NT2/D1 (cell line): ENCODE data around the gene ZBTB49.

Experiments used
- DNase-seq: peaks from one replicate; pipeline ENCODE4 v3.0.0-alpha.2; 2011; ENCODE audit warnings: low read depth, low spot score
- H3K27me3 ChIP-seq: 2 replicates; pipeline ENCODE4 v1.6.0; 2011; ENCODE audit warnings: mild to moderate bottlenecking; ENCODE audit not compliant: insufficient read length, insufficient read depth
- H3K36me3 ChIP-seq: 2 replicates; pipeline ENCODE4 v1.6.1; 2011; ENCODE audit warnings: mild to moderate bottlenecking, low read length, mixed read lengths; ENCODE audit not compliant: insufficient read depth, insufficient read length
- H3K4me1 ChIP-seq: 2 replicates; pipeline ENCODE4 v1.5.1; 2011; ENCODE audit not compliant: insufficient read depth, insufficient read length
- H3K4me3 ChIP-seq: 2 replicates; pipeline ENCODE4 v1.5.1; 2011; ENCODE audit warnings: low read depth; ENCODE audit not compliant: insufficient read length
- H3K9ac ChIP-seq: 2 replicates; pipeline ENCODE4 v1.6.0; 2011; ENCODE audit warnings: low read depth; ENCODE audit not compliant: insufficient read length
- H3K9me3 ChIP-seq: 2 replicates; pipeline ENCODE4 v1.5.1; 2011; ENCODE audit warnings: mild to moderate bottlenecking, low read length; ENCODE audit not compliant: insufficient read depth
- SUZ12 ChIP-seq: IDR thresholded peaks from 2 replicates; pipeline ENCODE4 v1.6.1; 2011; ENCODE audit not compliant: insufficient read length, insufficient read depth; ENCODE audit errors: extremely low read depth
- YY1 ChIP-seq: IDR thresholded peaks from 2 replicates; pipeline ENCODE4 v1.6.1; 2011; ENCODE audit not compliant: insufficient read length, insufficient read depth
- ZNF274 ChIP-seq: IDR thresholded peaks from 2 replicates; pipeline ENCODE4 v1.6.1; 2011; ENCODE audit warnings: mild to moderate bottlenecking, low read depth, low read length

The ZBTB49 gene

DNA sequence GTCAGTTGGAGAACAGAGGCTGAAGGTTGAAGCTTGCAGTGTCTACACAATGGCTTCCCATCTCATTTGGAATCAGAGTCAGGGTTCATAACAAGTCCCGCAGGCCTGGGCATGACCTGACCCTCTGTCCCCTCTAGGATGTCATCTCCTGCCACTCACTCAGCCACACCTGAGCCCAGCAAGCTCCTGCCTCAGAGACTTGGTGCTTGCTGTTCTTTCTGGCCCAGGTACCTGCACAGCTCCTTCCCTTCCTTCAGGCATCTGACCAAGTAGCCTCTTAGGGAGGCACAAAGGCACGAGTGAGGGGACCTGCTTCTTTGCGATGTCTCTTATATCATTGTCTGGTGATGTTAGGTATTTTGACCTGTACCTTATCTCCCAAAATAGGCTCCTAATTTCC lies 9.0 kb downstream of the ZBTB49 start:
- H3K4me3 ChIP-seq = no peak overlapping the region
- peaks cover 3% of the 10 kb centered on the region; the same call in 1 of the 2 replicates for H3K9me3 ChIP-seq
- no peak for TF ChIP-seq SUZ12
- TF ChIP-seq YY1 = no peak
- no peak for TF ChIP-seq ZNF274
- no peak overlapping the region for H3K9ac ChIP-seq
- peaks cover 29% of the 10 kb centered on the region for H3K36me3 ChIP-seq
- H3K27me3 ChIP-seq = no peaks in the 10 kb centered on the region
- DNase-seq = no peak
- no peaks in the 10 kb centered on the region for H3K4me1 ChIP-seq

DNA sequence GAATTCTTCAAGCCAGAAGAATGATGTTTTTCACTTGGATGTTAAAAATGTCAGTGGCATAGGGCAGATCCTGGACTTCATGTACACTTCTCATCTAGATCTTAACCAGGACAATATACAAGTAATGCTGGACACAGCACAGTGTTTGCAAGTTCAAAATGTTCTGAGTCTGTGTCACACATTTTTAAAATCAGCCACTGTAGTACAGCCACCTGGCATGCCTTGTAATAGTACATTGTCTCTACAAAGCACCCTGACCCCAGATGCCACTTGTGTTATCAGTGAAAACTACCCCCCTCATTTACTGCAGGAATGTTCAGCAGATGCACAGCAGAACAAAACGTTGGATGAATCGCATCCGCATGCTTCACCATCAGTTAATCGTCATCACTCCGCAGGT lies 11.9 kb downstream of the ZBTB49 start:
- no peak for DNase-seq
- no peak for TF ChIP-seq ZNF274
- no peak for TF ChIP-seq SUZ12
- TF ChIP-seq YY1 = no peak
- Histone ChIP-seq H3K36me3 (peaks cover 41% of the 10 kb centered on the region), H3K9me3 (no peaks in the 10 kb centered on the region), H3K9ac (no peak overlapping the region), H3K4me1 (no peaks in the 10 kb centered on the region), H3K27me3 (no peaks in the 10 kb centered on the region), H3K4me3 (no peak overlapping the region)

DNA sequence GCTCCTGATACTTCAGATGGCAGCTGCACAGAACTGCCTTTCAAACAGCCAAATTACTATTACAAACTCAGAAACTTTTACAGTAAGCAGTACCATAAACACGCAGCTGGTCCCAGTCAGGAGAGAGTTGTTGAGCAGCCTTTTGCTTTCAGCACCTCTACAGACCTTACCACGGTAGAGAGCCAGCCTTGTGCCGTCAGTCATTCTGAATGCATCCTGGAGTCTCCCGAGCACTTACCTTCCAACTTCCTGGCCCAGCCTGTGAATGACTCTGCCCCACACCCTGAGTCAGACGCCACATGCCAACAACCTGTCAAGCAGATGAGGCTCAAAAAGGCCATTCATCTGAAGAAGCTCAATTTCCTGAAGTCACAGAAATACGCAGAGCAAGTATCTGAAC lies 12.4 kb downstream of the ZBTB49 start:
- DNase-seq = no peak
- Histone ChIP-seq H3K36me3 (peaks cover 43% of the 10 kb centered on the region), H3K4me3 (no peak overlapping the region), H3K9me3 (no peaks in the 10 kb centered on the region), H3K9ac (no peak overlapping the region), H3K27me3 (no peaks in the 10 kb centered on the region), H3K4me1 (no peaks in the 10 kb centered on the region)
- TF ChIP-seq YY1 (no peak), ZNF274 (no peak), SUZ12 (no peak)

DNA sequence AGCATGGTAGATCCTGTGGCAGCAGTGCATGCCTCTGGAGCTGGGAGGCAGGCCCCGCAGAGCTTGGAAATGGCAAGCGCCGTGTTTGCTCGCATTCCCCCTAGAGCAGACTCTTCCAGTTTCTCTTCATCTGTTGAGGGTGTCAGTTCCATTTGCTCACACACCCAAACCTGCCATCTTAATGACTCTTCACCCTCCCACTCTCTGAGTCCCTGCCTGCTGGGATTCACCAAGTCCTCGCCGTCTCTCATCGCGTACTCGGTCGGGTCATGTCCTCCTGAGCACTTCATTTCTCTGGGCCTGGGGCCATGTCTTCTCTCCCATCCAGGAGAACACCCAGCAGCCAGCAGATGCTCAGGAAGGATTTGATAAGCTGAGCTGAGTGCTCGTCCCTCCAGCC lies 16.9 kb downstream of the ZBTB49 start:
- Histone ChIP-seq H3K27me3 (no peaks in the 10 kb centered on the region), H3K36me3 (peaks cover 37% of the 10 kb centered on the region), H3K4me3 (no peak overlapping the region)

DNA sequence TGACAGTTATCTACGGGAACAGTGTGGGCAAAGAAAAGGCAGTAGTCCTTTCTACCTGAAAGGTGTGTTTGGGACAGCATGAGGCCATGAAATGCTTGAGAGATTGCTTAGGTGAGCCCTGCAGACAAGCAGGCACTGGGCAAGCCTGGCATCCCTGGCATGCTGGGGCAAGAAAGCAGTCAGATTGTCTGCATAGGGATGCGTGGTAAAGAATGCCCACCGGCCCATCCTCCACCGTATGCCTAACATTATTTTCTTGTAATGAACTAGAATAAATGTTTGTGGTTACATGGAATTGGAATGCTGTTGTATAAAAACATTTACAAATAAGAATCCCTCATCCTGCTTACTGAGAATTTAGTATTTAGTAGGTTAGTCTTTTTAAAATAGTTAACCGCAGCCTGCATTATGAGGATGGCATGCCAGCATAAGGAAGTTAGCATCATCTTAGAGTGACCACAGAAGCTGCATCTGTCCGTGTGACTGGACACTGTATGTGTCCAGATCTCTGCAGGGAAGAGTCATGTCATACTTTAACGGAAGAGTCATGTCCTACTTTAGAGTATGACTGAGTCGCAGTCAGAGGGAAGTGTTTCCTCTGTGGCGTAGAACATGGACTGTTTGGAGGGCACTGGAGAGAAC lies 18.9 kb downstream of the ZBTB49 start:
- Histone ChIP-seq H3K9ac (no peak overlapping the region), H3K9me3 (no peaks in the 10 kb centered on the region), H3K4me1 (no peaks in the 10 kb centered on the region), H3K4me3 (no peak overlapping the region), H3K27me3 (no peaks in the 10 kb centered on the region), H3K36me3 (peaks cover 30% of the 10 kb centered on the region)
- no peak for DNase-seq
- TF ChIP-seq YY1 = no peak
- TF ChIP-seq ZNF274 = no peak
- TF ChIP-seq SUZ12 = no peak

More for the DNA sequence above, 16.9 kb downstream of the ZBTB49 start:
- no peak for TF ChIP-seq ZNF274
- TF ChIP-seq SUZ12 = no peak
- no peak for TF ChIP-seq YY1
- H3K4me1 ChIP-seq = no peaks in the 10 kb centered on the region
- DNase-seq = no peak
- H3K9ac ChIP-seq = no peak overlapping the region
- no peaks in the 10 kb centered on the region for H3K9me3 ChIP-seq

DNA sequence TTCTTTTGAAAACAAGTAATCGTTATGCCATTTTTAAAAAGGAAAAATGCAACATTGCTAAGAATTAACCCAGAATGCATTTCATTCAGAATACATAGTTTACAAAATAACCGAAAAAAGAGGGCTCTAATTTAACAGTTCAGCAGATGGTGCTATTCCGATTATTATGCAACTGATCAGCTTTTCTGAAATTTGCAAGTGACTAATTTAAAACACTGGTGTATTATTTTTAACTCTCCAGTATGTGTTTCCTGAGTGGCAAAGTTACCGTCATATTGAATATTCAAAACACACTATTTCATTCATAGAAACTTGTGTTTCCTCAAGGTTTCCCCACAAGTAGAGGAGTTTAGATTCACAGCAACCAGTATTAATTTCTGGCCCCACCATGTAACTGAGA lies 21.1 kb downstream of the ZBTB49 start:
- H3K27me3 ChIP-seq = no peaks in the 10 kb centered on the region
- H3K4me1 ChIP-seq = no peaks in the 10 kb centered on the region
- no peak for DNase-seq
- no peak for TF ChIP-seq SUZ12
- no peak for TF ChIP-seq ZNF274
- TF ChIP-seq YY1 = no peak
- no peak overlapping the region for H3K9ac ChIP-seq
- no peaks in the 10 kb centered on the region for H3K9me3 ChIP-seq
- no peak overlapping the region for H3K4me3 ChIP-seq
- H3K36me3 ChIP-seq = peaks cover 37% of the 10 kb centered on the region

DNA sequence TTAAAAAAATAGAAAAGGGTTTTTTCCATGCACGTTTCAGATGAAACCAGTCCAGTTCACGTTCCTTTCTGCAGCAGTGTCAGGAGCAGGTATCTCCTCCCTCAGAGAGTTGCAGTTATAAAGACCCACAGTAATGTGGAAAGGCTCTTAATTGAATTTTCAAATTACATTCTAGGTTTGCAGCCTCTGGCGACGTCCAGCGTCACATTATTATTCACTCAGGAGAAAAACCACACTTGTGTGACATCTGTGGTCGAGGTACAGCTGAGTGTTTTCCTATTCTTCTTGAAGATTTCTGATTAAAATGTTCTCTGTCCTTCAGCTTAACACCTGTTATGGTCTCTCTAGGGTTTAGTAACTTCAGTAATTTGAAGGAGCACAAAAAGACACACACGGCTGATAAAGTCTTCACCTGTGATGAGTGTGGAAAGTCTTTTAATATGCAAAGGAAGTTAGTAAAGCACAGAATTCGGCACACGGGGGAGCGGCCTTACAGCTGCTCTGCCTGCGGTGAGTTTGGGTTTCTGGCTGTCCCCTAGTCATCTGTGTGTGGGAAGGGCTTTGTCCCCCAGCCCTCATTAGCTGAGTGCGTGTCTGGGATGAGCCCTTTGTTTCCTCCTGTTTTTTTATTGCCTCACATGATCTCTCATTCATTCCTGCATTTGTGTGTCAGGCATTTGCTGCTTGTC lies 25.6 kb downstream of the ZBTB49 start:
- peaks cover 45% of the 10 kb centered on the region for H3K36me3 ChIP-seq
- H3K9me3 ChIP-seq = no peaks in the 10 kb centered on the region
- TF ChIP-seq ZNF274 = no peak
- no peak for TF ChIP-seq SUZ12
- no peak for TF ChIP-seq YY1
- H3K4me1 ChIP-seq = peaks cover 6% of the 10 kb centered on the region
- H3K9ac ChIP-seq = no peak overlapping the region
- no peak overlapping the region for H3K4me3 ChIP-seq
- DNase-seq = no peak
- H3K27me3 ChIP-seq = no peaks in the 10 kb centered on the region
